K562 (cell line): ENCODE data around the gene CYB561A3. TPM values are rescaled to one million over a fixed set of nuclear protein-coding genes. Genes with fewer than 3 reads are reported as not detected.
A peak's percentile ranks its signal among the peaks of the same experiment; 100 is the strongest.

ENCODE experiments used
- CAMTA2 ChIP-seq: fragments of 250-450 bp; sonication (Bioruptor Pico); conservative IDR thresholded peaks from 2 replicates; pipeline ENCODE4 v1.5.1; 2022
- CXXC5 ChIP-seq: fragments of 250-450 bp; sonication (Bioruptor Pico); IDR thresholded peaks from 2 replicates; pipeline ENCODE4 v1.8.0; 2022; ENCODE audit warnings: inconsistent platforms, mild to moderate bottlenecking, moderate library complexity
- ESRRA ChIP-seq: fragments of 450-650 bp; IDR thresholded peaks from 2 replicates; pipeline ENCODE4 v1.6.1; 2014; ENCODE audit warnings: low read depth, mild to moderate bottlenecking, moderate library complexity, borderline replicate concordance
- GATA2 ChIP-seq: sonication (generic); formaldehyde crosslinking; IDR thresholded peaks from 2 replicates; pipeline ENCODE4 v1.4.0; 2020; ENCODE audit warnings: mild to moderate bottlenecking, missing genetic modification reagents
- GATAD2B ChIP-seq: fragments of 450-650 bp; IDR thresholded peaks from 2 replicates; pipeline ENCODE4 v1.6.1; 2017; ENCODE audit warnings: mild to moderate bottlenecking, borderline replicate concordance
- HLTF ChIP-seq: fragments of 450-650 bp; IDR thresholded peaks from 2 replicates; pipeline ENCODE4 v1.6.1; 2016
- HMG20B ChIP-seq: fragments of 250-450 bp; sonication (Bioruptor Pico); IDR thresholded peaks from 2 replicates; pipeline ENCODE4 v1.5.0; 2021; ENCODE audit warnings: mild to moderate bottlenecking
- NFE2L1 ChIP-seq: fragments of 450-650 bp; IDR thresholded peaks from 2 replicates; pipeline ENCODE4 v1.6.1; 2016; ENCODE audit warnings: missing genetic modification characterization, low read depth, mild to moderate bottlenecking, missing compliant biosample characterization, moderate library complexity, borderline replicate concordance
- RCOR1 ChIP-seq, 2 experiments: IDR thresholded peaks; 2 replicates each; pipeline ENCODE4 v1.6.1; 2012; ENCODE audit warnings: low read depth in 2 of 2, low read length in 2 of 2, borderline replicate concordance in 1 of 2, improper control_type of control experiment in 1 of 2
- REST ChIP-seq, 2 experiments: fragments of 450-650 bp; formaldehyde crosslinking in 1 of 2; IDR thresholded peaks; 2 replicates each; pipeline versions ENCODE4 v1.4.0 to v1.6.1; 2014 to 2020; ENCODE audit warnings: mild to moderate bottlenecking in 2 of 2, borderline replicate concordance in 1 of 2, low read depth in 1 of 2
- SP1 ChIP-seq: sonication (generic); formaldehyde crosslinking; IDR thresholded peaks from 2 replicates; pipeline ENCODE4 v1.8.1; 2022; ENCODE audit warnings: mild to moderate bottlenecking, missing genetic modification reagents
- SRF ChIP-seq, 2 experiments: fragments of 250-450, 450-650 bp in 1 of 2; sonication (Bioruptor Pico) in 1 of 2; sonication (generic) in 1 of 2; formaldehyde crosslinking; IDR thresholded peaks; 2 replicates each; pipeline versions ENCODE4 v1.5.0 to v1.5.1; 2020 to 2022; ENCODE audit warnings: mild to moderate bottlenecking in 1 of 2, missing genetic modification reagents in 1 of 2
- TRIM25 ChIP-seq: fragments of 450-650 bp; IDR thresholded peaks from 2 replicates; pipeline ENCODE4 v1.7.0; 2016; ENCODE audit warnings: borderline replicate concordance
- ZNF274 ChIP-seq: IDR thresholded peaks from 2 replicates; pipeline ENCODE4 v1.6.1; 2011; ENCODE audit warnings: low read depth, mild to moderate bottlenecking, low read length, moderate library complexity, borderline replicate concordance
- polyA plus RNA-seq, 8 experiments: library from polyadenylated mRNA; depleted of rRNA in 4 of 8; stranded (reverse) in 5 of 8; unstranded in 3 of 8; fragments of >200 nt; fragmentation: Nextera tagmentation in 2 of 8; fragmentation: Illumina TruSeq in 1 of 8; extraction: Ambion mirVana in 2 of 8; extraction: Trizol in 1 of 8; gene quantifications; 2 replicates each; pipeline versions ENCODE4 v1.2.1 to v1.2.3, GENCODE V29; 2011 to 2014; ENCODE audit warnings: inconsistent platforms in 1 of 8, missing spikeins in 1 of 8
- total RNA-seq, 7 experiments: library from RNA; depleted of rRNA in 6 of 7; stranded (reverse); fragments of >200 nt in 6 of 7; fragmentation: Illumina TruSeq in 2 of 7; extraction: Trizol in 2 of 7; gene quantifications; 2 replicates each; pipeline versions ENCODE4 v1.2.1 to v1.2.3, GENCODE V29; 2011 to 2021; ENCODE audit warnings: low replicate concordance in 1 of 7
- TF ChIP-seq, protein P1 (sequence below): fragments of 250-450 bp; sonication (Bioruptor Pico); IDR thresholded peaks from 2 replicates; pipeline ENCODE4 v1.9.0; 2021; ENCODE audit warnings: mild to moderate bottlenecking

The CYB561A3 gene
- total and polyA plus RNA-seq, 9 of the 15 experiments (the other 6 are each of a cell fraction or from before 2014, with no cell fraction given) = 29.2 to 78.9 (median 37.9) TPM

- TF ChIP-seq, protein P1, sequence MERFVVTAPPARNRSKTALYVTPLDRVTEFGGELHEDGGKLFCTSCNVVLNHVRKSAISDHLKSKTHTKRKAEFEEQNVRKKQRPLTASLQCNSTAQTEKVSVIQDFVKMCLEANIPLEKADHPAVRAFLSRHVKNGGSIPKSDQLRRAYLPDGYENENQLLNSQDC (CRISPR knock-in tag) = peak; percentile 67; the same call in 1 of the 2 replicates
- no peak for TF ChIP-seq HLTF
- TF ChIP-seq CXXC5 (CRISPR knock-in tag) = 0 out of 2 replicates have a peak, but pooled peaks have one; percentile 15
- no peak for TF ChIP-seq TRIM25
- TF ChIP-seq SP1 (CRISPR knock-in tag) = no peak
- TF ChIP-seq ZNF274 = no peak
- no peak for TF ChIP-seq SRF (CRISPR knock-in tag; IDR thresholded peaks at IDR 0.05)
- no peak for TF ChIP-seq ESRRA
- TF ChIP-seq GATA2 (CRISPR knock-in tag) = no peak
- TF ChIP-seq GATAD2B = no peak
- TF ChIP-seq REST (IDR thresholded peaks at IDR 0.05; ENCODE audit: borderline replicate concordance) = peak; percentile 90
- TF ChIP-seq REST (CRISPR knock-in tag; IDR thresholded peaks at IDR 0.05; ENCODE audit: low read depth) = no peak
- TF ChIP-seq HMG20B = no peak
- TF ChIP-seq RCOR1 (IDR thresholded peaks at IDR 0.05; ENCODE audit: borderline replicate concordance in 1 of 2, low read depth in 2 of 2, low read length in 2 of 2) = peak in 1 of 2 experiments; percentile 15; a peak in 1 of 4 replicates
- TF ChIP-seq NFE2L1 (tag) = no peak
- no peak for TF ChIP-seq CAMTA2
Observed at GRCh38 chr11:61384271-61385242, 22.9 kb upstream of the CYB561A3 start (continued).
